GM19023 (cell line): ENCODE data around the gene POLR3GL.

ENCODE experiments used
- ATAC-seq: cut with Tn5 transposase; IDR thresholded peaks from one replicate; pipeline ENCODE4 v1.9.1; 2021; ENCODE audit warnings: mild to moderate bottlenecking, moderate library complexity; ENCODE audit not compliant: unreplicated experiment

POLR3GL gene

DNA sequence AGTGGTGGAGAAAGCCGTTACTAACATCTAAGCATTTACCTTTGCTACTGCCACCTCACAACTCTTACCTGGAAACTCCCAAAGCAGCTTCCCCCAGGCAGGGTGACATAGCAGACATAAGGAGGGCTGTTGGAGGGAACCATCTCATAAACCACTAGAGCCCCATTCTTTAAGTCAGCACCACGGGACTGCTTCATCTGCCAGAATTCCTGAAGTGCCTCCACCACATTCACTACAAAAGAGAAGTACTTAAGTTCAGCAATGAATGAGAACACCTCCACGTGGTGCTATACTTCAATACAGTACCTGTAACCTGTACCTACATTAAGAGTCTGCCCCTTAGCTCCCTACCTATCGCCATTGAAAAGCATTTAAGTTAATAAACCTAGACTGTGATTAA lies 16.9 kb upstream of the POLR3GL start:
- ATAC-seq = no peak

- ATAC-seq = no peak
Measured at GRCh38 chr1:145949219-145949618, 15.3 kb upstream of the POLR3GL start.

DNA sequence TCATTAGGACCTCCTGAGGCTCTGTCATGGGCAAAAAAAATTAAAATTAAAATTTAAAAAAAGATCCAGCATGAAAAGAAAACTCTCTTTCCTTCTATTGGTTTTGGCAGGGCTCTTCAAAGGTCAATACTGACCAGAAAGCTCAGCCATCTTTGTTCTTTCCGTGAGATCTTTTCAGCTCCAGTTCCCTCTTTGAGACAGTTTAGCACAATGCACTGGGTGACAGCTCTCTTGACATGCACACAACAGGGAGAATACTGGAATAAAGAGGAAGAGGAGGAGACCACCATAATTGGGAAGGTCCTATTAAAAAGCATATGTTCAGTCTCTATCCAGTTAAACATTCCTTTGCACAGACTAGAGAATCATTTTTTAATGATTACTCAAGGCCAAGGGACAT lies 13.0 kb upstream of the POLR3GL start:
- ATAC-seq = no peak

- no peak for ATAC-seq
Measured at GRCh38 chr1:145952903-145953302, 11.6 kb upstream of the POLR3GL start.

GRCh38 chr1:145953861-145954260 lies 10.6 kb upstream of the POLR3GL start:
- ATAC-seq = no peak

GRCh38 chr1:145955436-145955835 lies 9.1 kb upstream of the POLR3GL start:
- ATAC-seq = no peak

- no peak for ATAC-seq
Measured at GRCh38 chr1:145956361-145956760, 8.1 kb upstream of the POLR3GL start.

GRCh38 chr1:145956781-145957442 lies 7.6 kb upstream of the POLR3GL start:
- no peak for ATAC-seq

DNA sequence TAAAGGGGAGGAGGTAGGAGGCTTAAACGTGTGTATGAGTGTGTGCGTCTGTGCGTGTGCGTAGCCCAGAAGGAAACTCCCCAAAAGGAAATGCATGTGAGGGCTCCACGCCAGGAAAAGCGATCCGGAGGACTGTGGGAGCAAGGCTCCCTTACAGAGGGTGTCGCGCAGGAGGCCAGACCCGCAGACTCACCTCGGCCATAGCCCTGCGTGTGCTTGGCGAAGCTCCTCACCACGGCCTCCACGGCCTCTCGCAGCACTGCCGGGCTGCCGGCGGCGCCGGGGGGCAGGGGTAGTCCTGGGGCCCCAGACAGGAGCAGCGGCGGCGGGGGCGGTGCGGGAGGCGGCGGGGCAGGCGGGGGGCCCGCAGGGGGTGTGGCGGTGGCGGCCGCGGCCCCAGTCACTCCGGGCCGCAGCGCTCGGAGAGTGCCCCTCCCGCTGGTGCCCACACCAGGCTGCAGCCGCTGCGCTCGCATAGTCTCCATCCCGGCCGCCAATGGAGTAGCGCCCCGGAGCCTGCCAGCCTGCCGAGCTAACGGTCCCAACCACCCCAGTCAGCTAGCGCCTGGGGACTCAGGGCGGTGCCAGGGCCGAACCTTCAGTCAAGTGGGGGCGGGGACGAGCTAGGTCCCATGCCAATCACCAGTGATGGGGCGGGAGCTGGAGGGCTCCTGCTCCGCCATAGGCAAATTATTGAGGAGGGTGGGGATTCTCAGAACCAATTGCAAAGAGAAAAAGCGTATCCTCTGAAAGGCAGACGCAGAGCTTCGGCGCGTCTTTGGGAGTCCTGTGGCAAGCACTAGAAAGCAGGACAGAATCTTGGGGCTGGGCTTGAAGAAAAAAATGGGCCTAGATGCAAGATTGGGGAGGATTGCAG lies 6.8 kb upstream of the POLR3GL start, which contains the start of gene LIX1L:
LIX1L (minus strand) TSS at position 575 of the 877 bp plus-strand sequence; CDS start at position 485, 90 bp downstream.
- ATAC-seq = peak; percentile 92

GRCh38 chr1:145958734-145959133 lies 5.8 kb upstream of the POLR3GL start:
- ATAC-seq = no peak

DNA sequence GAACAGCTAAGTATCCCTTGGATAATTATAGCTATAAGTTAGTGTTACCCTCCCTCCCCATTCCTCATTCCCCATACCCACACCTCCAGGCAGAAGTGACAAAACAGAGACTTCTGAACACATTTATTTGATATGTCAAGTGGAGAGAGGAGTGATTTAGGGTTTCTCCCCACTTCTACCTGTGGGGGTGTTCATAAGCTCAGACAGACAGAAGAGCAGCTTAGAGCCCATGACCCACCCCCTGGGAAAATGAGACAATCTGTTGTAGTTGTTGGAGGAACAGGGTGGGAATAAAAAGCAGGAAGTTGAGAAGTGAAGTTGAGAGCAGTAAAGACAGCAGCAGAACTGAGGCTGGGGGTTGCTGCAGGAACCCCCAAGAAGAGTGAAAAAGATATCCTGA lies 5.2 kb upstream of the POLR3GL start:
- ATAC-seq = no peak

DNA sequence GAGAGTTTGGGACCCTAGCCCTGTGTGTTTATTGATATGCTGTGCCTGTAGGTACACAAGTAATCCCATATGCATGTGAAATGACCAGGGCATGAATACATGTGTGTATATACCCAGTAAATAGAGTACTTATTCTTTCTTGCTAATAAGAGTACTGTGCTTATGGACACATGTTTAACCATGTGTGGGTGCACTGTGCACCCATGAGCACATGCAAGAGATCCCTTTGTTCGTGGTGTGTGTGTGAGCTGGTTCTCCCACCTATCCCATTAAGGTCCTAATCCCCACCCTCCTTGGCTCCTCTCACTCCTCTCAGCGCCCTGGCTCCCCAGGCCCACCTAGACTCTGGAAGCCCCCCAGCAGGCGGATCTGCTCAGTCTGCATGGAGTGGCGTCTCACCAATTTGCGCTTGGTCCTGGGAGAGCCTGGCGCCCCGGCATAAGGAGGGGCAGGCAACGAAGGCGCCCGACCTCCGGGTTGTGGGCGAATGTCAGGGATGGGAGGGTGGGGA lies 4.5 kb upstream of the POLR3GL start:
- no peak for ATAC-seq

DNA sequence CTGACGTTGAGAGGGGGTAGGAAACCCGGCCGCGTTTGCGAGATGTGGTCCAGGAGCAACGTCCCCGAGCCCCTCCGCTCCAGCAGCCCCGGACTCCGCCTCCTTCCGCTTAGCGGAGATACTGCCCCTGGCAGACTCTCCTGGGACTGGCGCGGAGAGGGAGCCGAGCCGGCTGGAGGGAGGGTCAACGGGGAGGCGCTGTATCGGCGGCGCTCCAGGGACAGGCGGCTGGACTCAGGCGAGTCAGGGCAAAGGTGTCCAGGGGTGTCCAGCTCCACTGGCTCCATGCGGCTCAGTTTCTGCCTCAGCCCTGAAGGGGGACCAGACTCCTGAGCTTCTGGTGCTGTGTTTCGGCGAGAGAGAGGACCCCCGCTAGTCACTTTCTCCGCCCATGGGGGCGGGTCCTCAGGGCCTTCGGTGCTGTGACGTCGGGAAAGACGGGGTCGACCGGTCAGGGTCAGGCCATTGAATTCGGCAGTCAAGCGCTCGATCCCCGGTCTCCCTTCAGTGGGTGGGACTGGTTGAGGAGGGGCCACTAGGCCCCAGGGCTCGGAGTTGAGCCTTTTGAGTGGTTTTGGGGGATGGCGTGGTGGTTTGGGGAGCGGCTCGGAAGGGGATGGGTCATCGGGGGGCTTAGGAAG lies 3.9 kb upstream of the POLR3GL start:
- ATAC-seq = no peak

DNA sequence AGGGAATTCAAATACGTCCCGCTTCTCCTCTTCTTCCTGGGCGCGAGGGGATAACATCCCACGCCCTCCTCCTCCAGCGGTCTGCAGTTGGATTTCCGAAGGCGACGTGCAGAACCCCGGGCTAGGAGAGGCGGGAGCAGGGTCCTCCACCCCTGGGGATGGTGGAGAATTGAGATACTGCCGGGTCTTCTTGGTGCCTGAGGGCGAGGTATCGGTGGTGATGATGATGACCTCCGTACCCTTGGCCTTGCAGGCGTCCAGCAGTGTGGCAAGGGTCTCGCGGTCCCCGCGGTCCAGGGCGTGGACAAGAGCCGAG lies 3.4 kb upstream of the POLR3GL start:
- ATAC-seq = no peak

DNA sequence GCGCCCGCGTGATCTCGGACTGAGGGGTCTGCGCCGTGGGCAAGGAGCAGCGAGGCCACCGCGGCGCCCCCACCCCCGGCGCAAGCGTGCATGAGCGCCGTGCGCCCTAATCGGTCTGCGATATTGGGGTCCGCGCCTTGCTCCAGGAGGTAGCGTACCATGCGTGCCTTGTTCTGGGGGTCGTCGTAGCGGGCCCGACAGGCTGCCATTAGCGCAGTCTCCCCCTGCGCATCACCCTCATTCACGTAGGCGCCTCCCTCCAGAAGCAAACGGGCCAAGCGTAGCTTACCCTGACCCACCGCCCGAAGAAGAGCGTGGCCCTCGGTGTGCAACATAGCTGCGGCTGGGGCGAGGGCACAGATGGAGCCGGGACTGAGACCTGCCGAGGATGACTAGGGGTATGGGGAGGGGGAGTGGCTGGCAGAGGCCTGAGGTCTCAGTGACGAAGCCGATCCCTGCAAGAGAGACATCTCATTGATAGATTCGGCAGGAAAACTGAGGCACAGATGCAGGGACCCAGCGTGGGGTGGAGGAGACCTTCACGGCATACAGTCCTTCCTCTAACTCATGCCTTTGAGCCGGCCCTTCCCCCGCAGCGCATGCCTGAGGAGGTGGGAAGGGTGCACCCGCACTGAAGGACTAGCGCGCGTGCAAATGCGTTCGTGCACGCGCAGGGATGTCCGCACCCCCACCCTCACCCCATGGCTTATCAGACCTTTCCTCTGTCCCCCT lies 2.9 kb upstream of the POLR3GL start:
- no peak for ATAC-seq

DNA sequence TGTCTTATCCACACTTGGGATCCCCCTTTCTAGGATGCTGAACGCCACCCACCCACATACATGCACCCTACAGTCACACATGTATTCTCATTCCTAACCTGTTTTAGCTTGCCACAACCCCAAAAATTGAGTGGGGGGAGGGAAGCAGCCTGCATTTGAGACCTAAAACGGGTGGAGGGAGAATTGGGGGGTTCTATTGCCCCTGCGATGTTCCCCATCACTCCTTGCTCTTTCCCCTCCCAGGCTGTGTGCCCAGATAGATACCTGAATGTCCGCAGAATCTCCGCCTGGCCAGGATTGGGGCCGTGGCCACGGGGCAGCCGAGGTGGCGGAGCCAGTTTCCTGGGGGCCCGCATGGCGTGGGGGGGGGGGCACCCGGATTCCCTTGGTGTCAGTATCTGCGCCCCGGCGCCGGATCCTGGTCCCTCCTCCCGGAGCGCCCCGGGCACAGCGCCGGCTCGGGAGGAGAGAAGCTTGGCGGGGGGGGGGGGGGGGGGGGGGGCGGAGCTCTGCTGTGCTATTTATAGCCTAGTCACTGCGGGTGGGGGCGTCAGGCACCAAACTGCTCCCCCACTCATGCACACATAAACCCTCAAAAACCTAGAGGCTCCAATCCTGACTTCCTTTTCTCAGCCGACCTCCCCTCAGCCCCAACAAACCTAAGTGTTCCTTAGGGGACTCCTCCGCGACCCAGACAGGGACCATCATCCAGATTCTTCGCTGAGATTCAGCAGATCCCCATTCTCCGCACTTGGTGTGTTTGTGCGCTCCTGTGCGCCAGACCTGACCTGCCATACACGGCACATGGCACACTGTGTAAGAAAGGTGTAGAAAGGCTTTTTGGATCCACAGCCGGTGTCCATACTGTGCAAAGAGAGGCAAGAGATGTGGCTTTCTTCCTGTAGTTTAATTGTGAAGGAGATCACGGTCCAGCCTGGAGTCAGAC lies 2.1 kb upstream of the POLR3GL start:
- no peak for ATAC-seq

DNA sequence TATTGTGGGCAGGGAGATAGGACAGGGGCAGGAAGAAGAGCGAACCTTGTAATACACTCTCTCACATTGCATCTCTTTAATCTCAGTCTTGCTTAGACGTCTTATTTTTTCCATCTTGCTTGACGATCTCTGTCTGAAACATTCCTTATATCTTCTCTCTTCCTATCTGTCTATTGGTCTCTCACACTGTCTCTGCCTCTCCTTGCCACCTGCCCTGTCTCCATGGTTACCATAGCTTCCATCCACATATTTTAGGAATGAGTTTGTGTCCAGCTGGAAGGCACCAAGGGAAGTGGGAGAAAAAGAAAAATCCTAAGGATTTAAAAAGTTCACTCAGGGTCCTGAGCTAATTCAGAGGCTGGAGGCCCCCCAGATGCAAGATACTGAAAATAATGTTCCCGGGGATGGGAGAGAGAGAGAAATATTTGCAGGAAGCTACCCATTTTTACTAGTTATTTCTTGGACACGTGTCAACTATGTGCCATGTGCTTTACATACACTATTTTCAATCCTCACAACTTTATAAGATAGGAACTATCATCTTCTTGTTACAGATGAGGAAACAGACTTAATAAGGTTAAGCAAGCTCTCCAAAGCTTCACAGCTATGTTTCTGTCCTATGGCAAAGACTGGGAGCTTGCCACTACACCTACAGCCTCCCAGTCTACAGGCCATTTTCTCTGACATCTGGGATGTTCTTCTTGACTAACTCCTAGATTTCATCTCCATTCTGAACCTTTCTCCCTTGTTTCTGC lies 1.0 kb upstream of the POLR3GL start:
- ATAC-seq = no peak

GRCh38 chr1:145965119-145965744 lies 742 bp downstream of the POLR3GL start:
- no peak for ATAC-seq

DNA sequence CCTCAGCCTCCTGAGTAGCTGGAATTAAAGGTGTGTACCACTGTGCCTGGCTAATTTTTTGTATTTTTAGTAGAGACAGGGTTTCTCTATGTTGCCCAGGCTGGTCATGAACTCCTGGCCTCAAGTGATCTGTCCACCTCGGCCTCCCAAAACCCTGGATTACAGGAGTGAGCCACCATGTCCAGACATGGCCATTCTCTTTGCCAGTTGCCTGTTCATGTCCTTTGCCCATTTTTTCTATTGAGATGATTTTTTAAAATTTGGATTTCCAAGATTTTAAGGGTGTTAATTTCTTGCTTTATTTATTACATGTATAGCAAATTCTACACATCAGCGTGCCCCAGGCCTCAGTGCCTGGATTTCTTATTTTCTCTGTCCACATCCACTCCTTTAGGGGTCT lies 2.8 kb downstream of the POLR3GL start:
- no peak for ATAC-seq
